GM12874 (cell line): ENCODE results near the gene OSBPL7.
A peak's percentile ranks its signal among the peaks of the same experiment; 100 is the strongest.

ENCODE experiments used
- TF ChIP-seq, protein P1 (sequence below): IDR thresholded peaks from 2 replicates; pipeline ENCODE4 v1.5.1; 2011; ENCODE audit warnings: low read depth, mild to moderate bottlenecking, control low read depth, low read length, moderate library complexity; ENCODE audit not compliant: insufficient read depth

Gene OSBPL7

DNA sequence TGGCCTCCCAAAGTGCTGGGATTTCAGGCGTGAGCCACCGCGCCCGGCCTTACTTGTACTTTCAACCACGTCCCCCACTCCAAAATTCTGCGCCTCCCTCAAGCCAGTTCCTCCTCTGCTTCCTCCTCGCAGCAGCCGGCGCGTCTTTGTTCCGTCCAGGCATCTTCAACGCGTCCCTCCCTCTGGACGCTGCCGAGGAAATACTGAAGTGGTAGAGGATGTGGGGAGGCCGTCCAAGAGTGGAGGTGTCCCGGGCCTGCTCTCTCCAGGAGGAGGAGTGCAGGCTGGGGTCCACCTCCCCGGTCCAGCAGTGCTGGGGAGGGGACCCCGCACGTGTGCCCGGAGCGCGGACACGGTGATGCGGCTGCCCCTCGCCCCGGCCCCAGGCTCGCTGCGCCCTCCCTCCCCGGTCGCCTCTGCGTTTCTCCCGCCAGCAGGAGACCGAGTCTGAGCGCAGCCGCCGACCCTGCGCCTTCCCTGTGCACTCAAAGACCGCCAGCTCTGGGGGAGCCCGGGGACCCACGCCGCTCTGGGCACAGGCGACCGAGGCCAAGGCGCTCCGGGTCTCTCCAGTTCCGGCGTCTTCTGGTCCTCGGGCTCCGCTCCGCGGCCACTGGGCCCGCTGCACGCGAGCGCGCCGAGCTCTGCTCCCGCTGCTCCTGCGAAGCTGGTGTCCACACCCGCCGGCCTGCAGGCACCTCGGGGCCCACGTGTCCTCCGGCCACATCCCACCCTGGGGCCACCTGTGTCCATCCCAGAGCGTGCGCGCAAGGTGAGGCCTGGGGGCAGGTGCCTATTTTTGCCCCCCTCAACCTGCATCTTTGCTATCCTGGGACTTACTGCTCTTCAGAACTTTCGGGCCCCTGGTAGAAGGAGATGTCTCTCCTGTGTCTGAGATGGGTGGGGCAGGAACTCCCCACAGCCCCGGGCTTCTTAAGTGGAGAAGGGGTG, 31.7 kb downstream of the OSBPL7 start:
- TF ChIP-seq, protein P1, sequence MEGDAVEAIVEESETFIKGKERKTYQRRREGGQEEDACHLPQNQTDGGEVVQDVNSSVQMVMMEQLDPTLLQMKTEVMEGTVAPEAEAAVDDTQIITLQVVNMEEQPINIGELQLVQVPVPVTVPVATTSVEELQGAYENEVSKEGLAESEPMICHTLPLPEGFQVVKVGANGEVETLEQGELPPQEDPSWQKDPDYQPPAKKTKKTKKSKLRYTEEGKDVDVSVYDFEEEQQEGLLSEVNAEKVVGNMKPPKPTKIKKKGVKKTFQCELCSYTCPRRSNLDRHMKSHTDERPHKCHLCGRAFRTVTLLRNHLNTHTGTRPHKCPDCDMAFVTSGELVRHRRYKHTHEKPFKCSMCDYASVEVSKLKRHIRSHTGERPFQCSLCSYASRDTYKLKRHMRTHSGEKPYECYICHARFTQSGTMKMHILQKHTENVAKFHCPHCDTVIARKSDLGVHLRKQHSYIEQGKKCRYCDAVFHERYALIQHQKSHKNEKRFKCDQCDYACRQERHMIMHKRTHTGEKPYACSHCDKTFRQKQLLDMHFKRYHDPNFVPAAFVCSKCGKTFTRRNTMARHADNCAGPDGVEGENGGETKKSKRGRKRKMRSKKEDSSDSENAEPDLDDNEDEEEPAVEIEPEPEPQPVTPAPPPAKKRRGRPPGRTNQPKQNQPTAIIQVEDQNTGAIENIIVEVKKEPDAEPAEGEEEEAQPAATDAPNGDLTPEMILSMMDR, result peak; percentile 75

DNA sequence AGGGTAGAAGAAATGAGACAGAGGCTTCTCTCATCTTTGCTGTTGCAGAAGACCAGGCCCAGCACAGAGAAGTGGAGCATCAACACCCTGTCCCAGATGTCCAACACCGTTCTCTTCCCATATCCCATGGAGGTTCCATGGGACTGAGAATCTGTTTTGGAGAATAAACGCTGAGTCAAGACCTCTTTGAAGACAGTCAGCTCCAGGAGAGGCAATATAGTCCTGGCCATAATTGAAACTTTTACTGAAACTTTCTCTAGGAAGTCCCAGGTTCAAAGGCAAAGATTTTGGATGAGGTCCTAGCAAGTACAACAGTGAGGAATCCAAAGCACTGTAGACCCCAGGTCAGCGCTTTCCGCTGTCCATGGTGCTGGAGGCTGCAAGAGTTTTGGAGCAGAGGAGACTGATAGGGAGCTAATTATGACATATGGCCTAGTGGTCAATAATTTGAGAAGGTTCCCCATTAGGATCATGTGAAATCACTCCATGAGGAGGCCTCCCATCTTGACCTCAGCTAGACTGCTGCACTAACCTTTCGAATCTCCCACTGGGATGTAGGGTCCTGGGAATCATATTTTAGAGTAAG, 36.0 kb downstream of the OSBPL7 start:
- TF ChIP-seq, protein P1, result no peak

DNA sequence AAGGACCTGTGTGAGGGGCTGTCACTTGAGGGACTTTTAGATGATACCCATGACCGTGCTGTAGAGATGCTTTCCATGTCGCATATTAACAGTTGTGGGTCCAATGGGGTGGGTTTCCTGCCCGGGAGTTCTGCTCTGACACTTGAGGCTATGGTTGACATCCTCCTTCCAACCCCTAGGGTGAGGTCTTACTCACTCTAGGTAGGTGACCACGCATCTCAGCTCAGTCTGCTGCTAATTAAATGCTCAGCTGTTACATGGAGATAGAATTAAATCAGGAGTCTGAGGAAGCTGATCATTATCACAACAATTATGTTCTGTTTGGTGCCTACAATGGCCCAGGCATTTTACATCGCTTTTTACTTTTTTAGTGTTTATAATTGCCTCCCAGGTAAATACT, 40.2 kb downstream of the OSBPL7 start:
- TF ChIP-seq, protein P1, result no peak

DNA sequence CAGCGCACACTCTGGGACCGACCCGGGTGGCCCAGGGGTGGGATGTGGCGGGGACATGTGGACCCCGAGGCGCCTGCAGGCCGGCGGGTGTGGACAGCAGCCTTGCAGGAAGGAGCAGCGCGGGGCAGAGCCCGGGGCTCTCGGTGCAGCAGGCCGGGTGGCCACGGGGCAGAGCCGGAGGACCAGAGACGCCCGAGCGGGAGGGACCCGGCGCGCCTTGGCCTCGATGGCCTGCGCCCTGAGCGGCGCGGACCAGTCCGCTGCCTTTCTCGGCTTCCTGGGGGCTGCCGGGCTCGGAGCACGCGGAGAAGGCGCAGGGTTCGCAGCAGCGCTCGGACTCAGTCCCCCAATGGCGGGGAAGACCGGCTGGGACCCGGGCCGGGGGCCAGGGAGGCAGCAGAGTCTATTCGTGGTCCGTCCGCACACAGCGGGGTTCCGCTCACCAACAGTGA, 43.4 kb downstream of the OSBPL7 start:
- TF ChIP-seq, protein P1, result no peak

DNA sequence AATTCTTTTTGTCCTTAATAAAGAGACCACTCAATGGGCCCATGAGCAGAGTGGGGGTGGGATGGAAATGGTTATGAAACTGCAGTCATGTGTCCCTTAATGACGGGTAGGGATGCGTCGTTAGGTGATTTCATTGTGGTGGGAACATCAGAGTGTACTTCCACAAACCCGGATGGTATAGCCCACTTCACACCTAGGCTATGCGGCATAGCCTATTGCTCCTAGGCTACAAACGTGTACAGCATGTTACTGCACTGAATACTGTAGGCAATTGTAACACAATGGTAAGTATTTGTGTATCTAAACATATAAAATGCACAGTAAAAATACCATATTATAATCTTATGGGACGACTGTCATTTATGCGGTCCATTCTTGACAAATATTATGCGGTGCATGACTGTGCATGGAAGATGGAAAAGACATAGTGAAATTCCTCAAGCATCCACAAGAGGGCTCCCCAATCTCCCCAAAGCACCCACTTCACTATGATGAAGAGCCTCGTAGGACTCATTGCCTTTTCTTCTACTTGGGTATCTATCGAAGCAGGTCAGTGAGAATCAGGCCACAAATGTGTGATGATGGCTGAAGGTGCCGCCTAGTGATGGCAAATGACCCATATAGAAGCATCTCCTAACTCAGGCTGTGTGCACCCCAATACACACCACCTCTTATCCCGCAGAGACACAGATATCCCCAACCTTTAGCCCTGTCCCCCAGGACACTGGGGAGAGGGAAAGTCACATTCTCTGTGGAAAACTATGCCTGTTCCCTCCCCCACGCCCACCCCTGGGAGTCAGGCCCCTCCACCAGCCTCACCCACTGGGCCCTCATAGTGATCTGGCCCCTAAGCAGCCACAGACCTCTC, 45.0 kb downstream of the OSBPL7 start:
- TF ChIP-seq, protein P1, result peak; percentile 76

DNA sequence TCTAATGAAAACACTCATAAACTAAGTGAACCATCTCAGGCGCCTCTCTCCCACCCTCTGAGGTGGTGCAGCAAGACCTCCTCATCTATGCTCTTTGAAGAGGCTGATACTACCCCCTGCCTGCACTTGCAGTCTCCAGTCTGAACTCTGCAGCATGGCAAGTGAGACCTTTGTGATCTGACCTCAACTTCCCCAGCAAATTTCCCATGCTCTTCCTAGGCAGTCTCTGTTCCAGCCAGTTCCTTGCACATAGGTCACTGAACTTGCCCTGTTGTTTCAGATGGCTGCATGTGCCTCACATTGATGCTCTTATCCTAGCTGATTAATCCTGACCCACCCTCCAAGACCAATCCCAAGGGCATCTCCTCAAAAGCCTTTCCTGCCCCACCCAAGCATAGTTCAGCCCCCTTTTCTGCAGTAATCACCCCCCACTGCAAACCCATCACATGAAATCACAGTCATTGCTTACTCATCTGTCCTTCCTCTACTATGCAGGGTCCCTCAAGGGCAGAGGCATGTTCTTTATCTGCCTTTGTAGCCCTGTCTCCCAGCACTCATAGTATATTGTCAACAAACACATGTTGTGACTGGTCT, 46.5 kb downstream of the OSBPL7 start:
- TF ChIP-seq, protein P1, result no peak
